Common myeloid progenitor, CD34-positive (primary cell): ENCODE results near the gene ZNF358.

Experiments used
- CTCF ChIA-PET: fragments of 350-600 bp; sonication (Branson Sonifier 250); formaldehyde crosslinking; loops from one replicate; lab custom pipeline; 2021; ENCODE audit warnings: antibody characterized with exemption; lab: Charles Lee
- POLR2A ChIA-PET: fragments of 350-600 bp; sonication (Branson Sonifier 250); formaldehyde crosslinking; loops from one replicate; lab custom pipeline; 2021; ENCODE audit warnings: antibody characterized with exemption; lab: Charles Lee
- DNase-seq, 3 donors: peaks; one replicate each; pipeline versions ENCODE4 v3.0.0 to v3.0.0-alpha.2; 2013
- H3K27ac ChIP-seq, 2 experiments: 1 replicate in 1 of 2; 2 replicates in 1 of 2; pipeline ENCODE4 v1.7.0; 2013; ENCODE audit warnings: inconsistent platforms in 2 of 2, low read length in 2 of 2, mild to moderate bottlenecking in 2 of 2, low read depth in 1 of 2, moderate library complexity in 1 of 2; ENCODE audit not compliant: severe bottlenecking in 2 of 2, insufficient read depth in 1 of 2, poor library complexity in 1 of 2
- H3K27me3 ChIP-seq, 5 experiments: replicated peaks in 2 of 5; 1 replicate in 3 of 5; 2 replicates in 2 of 5; pipeline versions ENCODE4 v1.6.1 to v1.7.0; 2013; ENCODE audit warnings: low read length in 4 of 5, mild to moderate bottlenecking in 2 of 5, moderate library complexity in 2 of 5, inconsistent platforms in 1 of 5; ENCODE audit not compliant: insufficient read depth in 5 of 5, control insufficient read depth in 4 of 5
- H3K36me3 ChIP-seq, 4 experiments: 1 replicate in 2 of 4; 2 replicates in 2 of 4; pipeline versions ENCODE4 v1.6.1 to v1.7.0; 2013; ENCODE audit warnings: low read length in 3 of 4, control low read depth in 1 of 4, mild to moderate bottlenecking in 1 of 4; ENCODE audit not compliant: control insufficient read depth in 4 of 4, insufficient read depth in 4 of 4
- H3K4me1 ChIP-seq, 4 experiments: 1 replicate in 3 of 4; 2 replicates in 1 of 4; pipeline versions ENCODE4 v1.6.1 to v1.7.1; 2013; ENCODE audit warnings: low read length in 3 of 4, mild to moderate bottlenecking in 3 of 4, control low read depth in 1 of 4, inconsistent platforms in 1 of 4, moderate library complexity in 1 of 4; ENCODE audit not compliant: control insufficient read depth in 4 of 4, insufficient read depth in 4 of 4; ENCODE audit errors: control extremely low read depth in 1 of 4
- H3K4me3 ChIP-seq, 7 experiments: 1 replicate in 4 of 7; 2 replicates in 3 of 7; pipeline versions ENCODE4 v1.5.1 to v1.7.0; 2013; ENCODE audit warnings: mild to moderate bottlenecking in 7 of 7, low read length in 6 of 7, moderate library complexity in 6 of 7, inconsistent platforms in 2 of 7, low read depth in 2 of 7, control low read depth in 1 of 7; ENCODE audit not compliant: insufficient read depth in 4 of 7, control insufficient read depth in 1 of 7; ENCODE audit errors: extremely low read depth in 1 of 7
- H3K9me3 ChIP-seq, 5 experiments: 1 replicate in 4 of 5; 2 replicates in 1 of 5; pipeline versions ENCODE4 v1.6.1 to v1.7.1; 2013; ENCODE audit warnings: low read length in 4 of 5, mild to moderate bottlenecking in 2 of 5, inconsistent platforms in 1 of 5, low read depth in 1 of 5, moderate library complexity in 1 of 5; ENCODE audit not compliant: control insufficient read depth in 4 of 5, insufficient read depth in 2 of 5; ENCODE audit errors: control extremely low read depth in 1 of 5
- WGBS: methylation state at CpG from one replicate; pipeline ENCODE4 v1.1.5; 2013; ENCODE audit not compliant: insufficient coverage; 5-methylcytosine and 5-hydroxymethylcytosine counted together

Gene ZNF358

DNA sequence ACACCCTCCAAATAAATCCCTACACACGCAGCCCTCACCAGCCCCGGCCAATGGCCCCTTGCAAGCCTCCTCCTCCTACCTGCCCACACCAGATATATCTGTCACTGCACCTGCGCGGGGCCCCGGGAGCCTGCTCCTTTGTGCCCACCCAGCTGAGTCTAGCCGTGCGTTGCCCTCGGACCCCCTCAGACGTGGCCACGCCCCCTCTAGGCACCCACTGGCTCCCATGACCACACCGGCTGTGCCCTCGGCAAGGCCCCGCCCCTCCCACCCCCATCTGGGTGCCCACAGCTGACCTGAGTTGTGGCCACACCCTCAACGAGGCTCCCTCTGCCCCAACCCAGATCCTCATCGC lies 13.3 kb downstream of the ZNF358 start:
- WGBS = 90% methylated on average over 8 of the region's 15 CpGs
- CTCF ChIA-PET = no interaction called here

DNA sequence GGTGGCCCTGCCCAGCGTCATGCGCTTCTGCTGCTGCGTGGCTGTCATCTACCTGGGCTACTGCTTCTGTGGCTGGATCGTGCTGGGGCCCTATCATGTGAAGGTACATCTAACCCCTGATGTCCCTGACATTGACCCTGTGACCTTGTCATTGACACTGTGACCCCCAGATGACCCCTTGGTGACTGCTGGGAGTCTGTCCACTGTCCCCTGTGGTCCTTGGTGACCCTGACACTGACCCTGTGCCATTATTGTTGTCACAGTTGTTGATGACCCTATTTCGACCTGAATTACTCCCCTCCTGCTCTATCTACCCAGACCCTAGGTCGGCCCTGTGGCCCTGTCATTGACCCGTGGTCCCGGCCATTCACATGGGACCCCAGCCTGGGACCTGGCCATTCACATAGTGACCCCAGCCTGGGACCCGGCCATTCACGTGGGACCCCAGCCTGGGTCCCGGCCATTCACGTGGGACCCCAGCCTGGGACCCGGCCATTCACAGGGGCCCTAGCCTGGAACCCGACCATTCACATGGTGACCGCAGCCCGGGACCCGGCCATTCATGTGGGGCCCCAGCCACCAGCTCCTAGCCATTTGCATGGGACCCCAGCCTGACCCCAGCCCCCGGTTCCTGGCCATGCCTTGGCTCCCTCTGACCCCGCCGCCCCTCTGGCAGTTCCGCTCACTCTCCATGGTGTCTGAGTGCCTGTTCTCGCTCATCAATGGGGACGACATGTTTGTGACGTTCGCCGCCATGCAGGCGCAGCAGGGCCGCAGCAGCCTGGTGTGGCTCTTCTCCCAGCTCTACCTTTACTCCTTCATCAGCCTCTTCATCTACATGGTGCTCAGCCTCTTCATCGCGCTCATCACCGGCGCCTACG lies 13.9 kb downstream of the ZNF358 start:
- no peaks in the 10 kb centered on the region for H3K27me3 ChIP-seq
- H3K9me3 ChIP-seq = no peaks in the 10 kb centered on the region
- no peak for DNase-seq
- ChIA-PET CTCF (no interaction called here), POLR2A (no interaction called here)
- 96% methylated on average over 26 of the region's 33 CpGs for WGBS
- no peak overlapping the region for H3K4me3 ChIP-seq
- peaks cover 0 to 17% (median 10%) of the 10 kb centered on the region in 4 experiments for H3K36me3 ChIP-seq
- H3K4me1 ChIP-seq = peaks cover 0 to 31% (median 20%) of the 10 kb centered on the region in 4 experiments
- H3K27ac ChIP-seq = no peak overlapping the region

More for the DNA sequence above, 13.3 kb downstream of the ZNF358 start:
- peaks cover 0 to 17% (median 11%) of the 10 kb centered on the region in 4 experiments for H3K36me3 ChIP-seq
- no peak overlapping the region for H3K4me3 ChIP-seq
- H3K4me1 ChIP-seq = peaks cover 0 to 25% (median 15%) of the 10 kb centered on the region in 4 experiments
- H3K27ac ChIP-seq = no peak overlapping the region
- DNase-seq = no peak
- no peaks in the 10 kb centered on the region for H3K27me3 ChIP-seq
- POLR2A ChIA-PET = no interaction called here
- no peaks in the 10 kb centered on the region for H3K9me3 ChIP-seq

DNA sequence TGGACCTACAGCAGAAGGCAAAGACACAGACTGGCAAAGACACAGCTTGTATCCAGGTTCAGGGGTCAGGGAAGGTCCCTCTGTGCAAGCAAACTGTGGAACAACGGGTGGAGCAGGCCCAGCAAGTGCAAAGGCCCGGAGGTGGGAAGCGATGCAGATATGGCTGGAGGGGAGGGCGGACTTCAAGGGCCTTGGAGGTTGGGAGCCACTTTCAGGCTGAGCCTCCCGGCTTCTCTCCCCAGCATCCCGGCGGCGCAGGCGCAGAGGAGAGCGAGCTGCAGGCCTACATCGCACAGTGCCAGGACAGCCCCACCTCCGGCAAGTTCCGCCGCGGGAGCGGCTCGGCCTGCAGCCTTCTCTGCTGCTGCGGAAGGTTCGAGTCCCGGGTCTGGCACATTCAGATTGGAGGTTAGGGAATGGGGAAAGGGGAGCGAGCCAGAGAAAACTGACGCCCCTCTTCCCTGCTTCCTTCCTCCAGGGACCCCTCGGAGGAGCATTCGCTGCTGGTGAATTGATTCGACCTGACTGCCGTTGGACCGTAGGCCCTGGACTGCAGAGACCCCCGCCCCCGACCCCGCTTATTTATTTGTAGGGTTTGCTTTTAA lies 17.5 kb downstream of the ZNF358 start:
- peaks cover 0 to 31% (median 25%) of the 10 kb centered on the region in 4 experiments for H3K4me1 ChIP-seq
- no peaks in the 10 kb centered on the region for H3K27me3 ChIP-seq
- POLR2A ChIA-PET = no interaction called here
- WGBS = 60% methylated on average over 19 of the region's 30 CpGs
- H3K27ac ChIP-seq = peak overlapping the region in 1 of 2 experiments; percentile 61
- CTCF ChIA-PET = interaction anchor here (1.1 kb wide), 1 partner anchor 10 kb away, joined by 5 read pairs; no protein-coding TSS in a partner anchor
- DNase-seq = no peak
- peak overlapping the region; percentile 23 to 98 (median 86) for H3K4me3 ChIP-seq
- peaks cover 0 to 24% (median 12%) of the 10 kb centered on the region in 4 experiments for H3K36me3 ChIP-seq
- no peaks in the 10 kb centered on the region for H3K9me3 ChIP-seq

DNA sequence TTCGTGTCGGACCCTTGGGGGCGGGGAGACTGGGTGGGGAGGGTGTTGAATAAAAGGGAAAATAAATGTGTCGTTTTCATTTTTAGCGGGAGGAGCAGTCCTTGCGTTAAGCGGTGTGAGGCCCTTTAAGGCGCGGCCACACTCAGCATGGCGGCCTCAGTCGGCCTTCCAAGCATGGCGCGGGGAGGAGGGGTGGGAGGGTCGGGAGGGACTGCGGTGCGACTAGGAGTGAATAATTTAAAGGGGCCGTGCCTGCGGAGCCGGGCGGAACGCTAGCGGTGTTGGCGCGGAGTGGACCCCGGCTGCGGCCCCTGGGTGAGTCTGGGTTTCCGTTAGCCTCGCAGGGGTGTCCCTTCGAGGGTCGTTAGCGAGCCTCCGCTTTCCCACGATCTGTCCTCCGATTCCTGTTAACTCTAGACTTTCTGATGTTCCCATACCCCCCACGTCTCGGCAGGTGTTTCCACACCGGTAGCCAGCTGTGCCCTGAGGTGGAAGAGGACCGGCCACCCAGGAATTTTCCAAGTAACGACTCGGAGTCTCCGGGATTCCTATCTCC lies 18.1 kb downstream of the ZNF358 start:
- DNase-seq = peak; percentile 80 to 90 (median 90)
- 0% methylated on average over 32 of the region's 41 CpGs for WGBS

DNA sequence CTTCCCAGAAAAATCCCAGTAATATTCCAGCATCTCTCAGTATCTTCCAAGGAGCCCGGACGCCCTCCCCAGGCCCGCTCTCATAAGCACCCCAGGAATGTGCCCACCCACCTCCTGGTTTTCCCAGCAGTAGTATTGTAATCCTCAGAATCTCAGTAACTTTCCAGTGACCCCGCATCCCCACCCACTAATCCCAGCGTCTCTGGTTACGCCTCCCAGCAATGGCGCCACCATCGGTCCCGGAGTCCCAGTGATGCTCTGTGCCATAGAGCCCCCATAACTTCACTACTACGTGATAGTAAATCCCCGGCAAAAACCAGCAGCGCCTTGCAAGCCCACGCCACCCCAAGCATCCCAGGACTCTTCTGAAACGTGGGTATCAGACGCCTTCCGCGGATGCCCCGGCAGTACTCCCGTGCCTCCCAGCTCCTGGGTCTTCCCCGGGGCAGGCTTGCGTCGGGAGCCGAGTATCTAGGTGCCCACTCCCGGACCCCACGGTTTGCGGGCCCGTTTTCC lies 18.7 kb downstream of the ZNF358 start:
- H3K9me3 ChIP-seq = no peaks in the 10 kb centered on the region
- H3K4me1 ChIP-seq = peaks cover 0 to 31% (median 25%) of the 10 kb centered on the region in 4 experiments
- WGBS = 0% methylated on average over 16 of the region's 27 CpGs
- ChIA-PET CTCF (interaction anchor here (0.9 to 1.1 kb wide), 2 partner anchors 9 to 13 kb away, joined by 3 read pairs; no protein-coding TSS in a partner anchor), POLR2A (no interaction called here)
- no peaks in the 10 kb centered on the region for H3K27me3 ChIP-seq
- H3K4me3 ChIP-seq = peak overlapping the region; percentile 85 to 98 (median 89)
- H3K27ac ChIP-seq = peak overlapping the region in 1 of 2 experiments; percentile 80
- DNase-seq = peak; percentile 32 to 64 (median 58)
- peaks cover 0 to 23% (median 13%) of the 10 kb centered on the region in 4 experiments for H3K36me3 ChIP-seq

More for the DNA sequence above, 18.1 kb downstream of the ZNF358 start:
- peaks cover 0 to 26% (median 14%) of the 10 kb centered on the region in 4 experiments for H3K36me3 ChIP-seq
- H3K27ac ChIP-seq = peak overlapping the region in 1 of 2 experiments; percentile 61
- no peaks in the 10 kb centered on the region for H3K27me3 ChIP-seq
- H3K9me3 ChIP-seq = no peaks in the 10 kb centered on the region
- ChIA-PET POLR2A (no interaction called here), CTCF (interaction anchor here (1.1 kb wide), 1 partner anchor 13 kb away, joined by 3 read pairs; no protein-coding TSS in a partner anchor)
- H3K4me1 ChIP-seq = peaks cover 0 to 31% (median 25%) of the 10 kb centered on the region in 4 experiments
- H3K4me3 ChIP-seq = peak overlapping the region; percentile 85 to 98 (median 89)

DNA sequence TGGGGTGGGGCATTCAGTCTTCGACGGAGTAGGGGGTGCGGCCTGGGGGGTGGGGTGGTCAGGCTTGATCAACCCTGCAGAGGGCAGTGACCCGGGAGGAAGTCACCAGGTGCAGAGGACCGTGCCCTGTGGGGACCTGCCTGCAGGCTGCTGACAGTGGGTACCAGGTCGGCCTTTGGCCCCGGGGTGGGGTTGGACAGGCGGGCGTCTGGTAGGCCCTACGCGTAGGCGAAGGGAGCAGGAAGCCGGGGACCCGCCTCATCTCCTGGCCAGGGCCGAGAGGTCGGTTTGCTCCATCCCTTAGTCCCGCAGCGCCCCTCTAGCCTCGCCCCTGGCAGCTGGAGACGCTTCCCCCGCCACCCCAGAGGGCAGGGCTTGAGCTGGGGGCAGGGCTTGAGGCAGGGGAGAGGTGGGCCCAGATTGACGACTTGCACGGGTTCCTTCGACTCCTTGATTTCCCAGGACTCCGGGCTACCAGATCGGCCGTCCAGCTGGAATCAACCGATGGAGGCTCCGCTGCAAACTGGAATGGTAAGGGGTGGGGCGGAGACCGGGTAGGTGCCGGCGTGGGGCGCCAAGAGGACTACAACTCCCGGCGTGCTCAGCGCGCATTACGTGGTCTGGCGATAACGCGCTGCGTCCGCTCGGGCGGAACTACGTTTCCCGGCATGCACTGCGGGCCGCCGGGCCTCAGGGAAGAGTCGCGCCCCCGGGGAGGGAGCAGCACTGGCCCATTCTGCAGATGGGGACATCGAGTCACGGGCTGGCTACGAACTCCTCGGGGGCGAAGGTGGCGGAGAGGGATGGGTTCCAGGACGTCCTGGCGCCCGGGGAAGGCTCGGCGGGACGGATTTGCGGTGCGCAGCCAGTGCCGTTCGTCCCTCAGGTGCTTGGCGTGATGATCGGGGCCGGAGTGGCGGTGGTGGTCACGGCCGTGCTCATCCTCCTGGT lies 19.4 kb downstream of the ZNF358 start, which contains the start of gene PNPLA6:
PNPLA6 (plus strand) TSS at position 671 of the 951 bp plus-strand sequence; CDS start at position 743, 72 bp downstream.
- peak within 1 kb of the TSS; percentile 85 to 98 (median 89) for H3K4me3 ChIP-seq
- H3K9me3 ChIP-seq = no peaks in the 10 kb centered on the region
- WGBS = under 1% methylated on average over 71 of the region's 76 CpGs
- H3K27ac ChIP-seq = peak within 1 kb of the TSS in 1 of 2 experiments; percentile 80
- ChIA-PET CTCF (interaction anchor here (0.6 to 1.1 kb wide), 3 partner anchors 10 to 14 kb away, joined by 3 to 4 read pairs (median 3); no protein-coding TSS in a partner anchor), POLR2A (interaction anchor here (0.5 kb wide), 1 partner anchor 31 kb away, joined by 3 read pairs; no protein-coding TSS in a partner anchor)
- peaks cover 0 to 31% (median 25%) of the 10 kb centered on the region in 4 experiments for H3K4me1 ChIP-seq
- DNase-seq = peak; percentile 92 to 95 (median 94)
- H3K27me3 ChIP-seq = no peaks in the 10 kb centered on the region
- peaks cover 0 to 23% (median 17%) of the 10 kb centered on the region in 4 experiments for H3K36me3 ChIP-seq
